ENCODE measurements around the gene UBA5. TPM values are rescaled to one million over a fixed set of nuclear protein-coding genes. Genes with fewer than 3 reads are reported as not detected.

Gene UBA5
- total RNA-seq, 2 experiments from 2014 or later, result 31.4 to 39.0 TPM

DNA sequence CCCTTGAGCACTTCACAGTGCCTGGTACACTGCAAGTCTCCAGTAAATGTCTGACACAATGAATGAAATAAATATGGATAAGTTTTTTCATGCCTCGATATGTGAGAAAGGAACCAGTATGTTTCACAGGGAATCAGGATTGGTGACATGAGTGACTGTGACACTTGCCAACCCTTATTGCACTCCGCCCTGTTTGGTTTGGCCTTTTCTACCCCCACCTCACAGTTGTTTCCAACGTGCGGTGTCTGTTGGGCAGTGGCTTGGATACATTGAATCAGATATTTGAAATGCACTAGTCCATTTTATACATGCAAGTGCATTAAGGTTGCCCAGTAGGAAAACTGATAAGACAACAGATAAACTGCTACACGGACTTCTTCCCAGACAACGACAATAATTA is 60.1 kb downstream of the UBA5 start:
- ATAC-seq (no peak), DNase-seq (no peak)
- Mint-ChIP-seq H3K36me3 (ENCODE audit: low read depth) (peaks cover 22% of the 10 kb centered on the region), H3K27ac (no peak overlapping the region), H3K9me3 (ENCODE audit: insufficient read depth) (no peaks in the 10 kb centered on the region), H3K4me3 (peak overlapping the region; percentile 90), H3K4me1 (ENCODE audit: low read depth) (peaks cover 23% of the 10 kb centered on the region), H3K27me3 (ENCODE audit: low read depth) (no peaks in the 10 kb centered on the region)
- CTCF ChIA-PET, result no interaction called here
- POLR2A ChIA-PET, result no interaction called here

DNA sequence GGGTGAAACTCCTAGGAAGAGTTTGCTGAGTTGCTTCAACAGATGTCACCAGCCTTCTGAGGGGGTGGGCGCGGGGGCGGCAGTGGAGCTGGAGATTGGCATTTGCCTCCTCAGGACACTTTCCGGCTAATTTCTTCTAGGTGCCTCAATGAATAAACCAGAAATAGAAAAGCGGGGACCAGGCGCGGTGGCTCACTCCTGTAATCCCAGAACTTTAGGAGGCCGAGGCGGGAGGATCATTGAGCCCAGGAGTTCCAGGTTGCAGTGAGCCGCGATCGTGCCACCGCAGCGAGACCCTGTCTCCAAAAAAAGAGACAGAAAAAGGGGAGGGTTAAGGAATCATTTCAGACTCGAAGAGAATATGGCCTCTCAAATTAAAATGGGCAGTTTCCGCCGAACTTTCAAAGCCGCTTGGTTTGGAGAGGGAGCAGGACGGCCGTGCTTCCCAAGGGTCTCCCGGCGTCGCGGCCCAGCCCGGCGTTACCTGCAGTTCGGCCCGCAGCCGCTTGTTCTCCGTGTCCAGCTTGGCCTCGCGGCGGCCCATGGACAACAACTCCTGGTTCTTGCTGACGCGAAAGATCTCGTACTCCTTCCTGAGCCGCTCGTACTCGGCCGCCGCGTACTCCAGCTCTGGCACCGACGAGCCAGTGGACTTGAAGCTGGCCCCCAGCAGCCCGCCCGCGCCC is 61.5 kb downstream of the UBA5 start:
- ChIA-PET POLR2A (no interaction called here), CTCF (no interaction called here)
- peaks cover 23% of the 10 kb centered on the region for H3K4me1 Mint-ChIP-seq (ENCODE audit: low read depth)
- DNase-seq (no peak), ATAC-seq (peak; percentile 37)
- peaks cover 17% of the 10 kb centered on the region for H3K36me3 Mint-ChIP-seq (ENCODE audit: low read depth)
- no peaks in the 10 kb centered on the region for H3K27me3 Mint-ChIP-seq (ENCODE audit: low read depth)
- H3K27ac Mint-ChIP-seq, result peak overlapping the region; percentile 91
- peak overlapping the region; percentile 90 for H3K4me3 Mint-ChIP-seq
- no peaks in the 10 kb centered on the region for H3K9me3 Mint-ChIP-seq (ENCODE audit: insufficient read depth)

DNA sequence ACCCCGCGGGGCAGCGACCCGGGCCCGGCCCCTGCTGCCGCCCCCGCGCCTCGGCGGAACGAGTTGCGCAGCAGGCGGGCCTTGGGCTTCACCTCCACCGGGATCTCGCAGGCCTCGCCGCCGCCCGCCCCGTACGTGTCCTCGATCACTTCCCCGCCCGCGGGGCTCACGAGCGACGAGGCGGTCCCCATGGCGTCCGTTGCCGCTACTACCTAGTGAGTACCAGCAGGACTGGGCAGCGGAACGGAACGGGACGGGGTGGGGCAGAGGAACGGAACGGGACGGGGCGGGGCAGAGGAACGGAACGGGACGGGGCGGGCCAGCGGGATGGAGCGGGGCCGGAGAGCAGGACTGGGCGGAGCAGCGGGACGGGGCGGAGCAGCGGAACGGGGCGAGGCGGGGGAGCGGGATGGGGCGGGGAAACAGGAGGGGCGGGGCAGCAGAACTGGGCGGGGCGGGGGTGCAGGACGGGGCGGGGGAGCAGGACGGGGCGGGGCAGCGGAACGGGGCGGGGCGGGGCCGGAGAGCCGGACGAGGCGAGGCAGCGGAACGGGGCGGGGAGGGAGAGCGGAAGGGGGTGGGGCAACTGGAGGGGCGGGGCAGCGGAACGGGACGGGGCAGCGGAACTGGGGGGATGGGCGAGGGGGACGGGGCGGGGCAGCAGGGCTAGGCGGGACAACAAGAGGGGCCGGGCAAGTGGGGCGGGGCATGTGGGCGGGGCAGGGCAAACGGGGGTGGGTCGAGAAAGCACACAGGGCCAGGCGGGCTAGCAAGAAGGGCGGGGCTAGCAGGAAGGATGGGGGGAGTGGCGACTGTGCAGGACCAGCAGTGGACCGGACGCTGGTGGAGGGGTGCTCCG is 62.3 kb downstream of the UBA5 start, which contains the start of gene NPHP3:
Gene NPHP3, minus strand, starts transcription at position 245 of the 859 bp plus-strand sequence. Its CDS starts 54 bp downstream, at position 191.
- H3K4me3 Mint-ChIP-seq, result peak within 1 kb of the TSS; percentile 90
- no peaks in the 10 kb centered on the region for H3K9me3 Mint-ChIP-seq (ENCODE audit: insufficient read depth)
- DNase-seq (peak; percentile 97), ATAC-seq (peak; percentile 89)
- peaks cover 23% of the 10 kb centered on the region for H3K4me1 Mint-ChIP-seq (ENCODE audit: low read depth)
- POLR2A ChIA-PET, result no interaction called here
- H3K27me3 Mint-ChIP-seq (ENCODE audit: low read depth), result no peaks in the 10 kb centered on the region
- peak within 1 kb of the TSS; percentile 91 for H3K27ac Mint-ChIP-seq
- CTCF ChIA-PET, result interaction anchor here (1.0 to 1.2 kb wide), 2 partner anchors 63 to 701 kb away, joined by 3 to 5 read pairs; no protein-coding TSS in a partner anchor
- H3K36me3 Mint-ChIP-seq (ENCODE audit: low read depth), result peaks cover 15% of the 10 kb centered on the region

DNA sequence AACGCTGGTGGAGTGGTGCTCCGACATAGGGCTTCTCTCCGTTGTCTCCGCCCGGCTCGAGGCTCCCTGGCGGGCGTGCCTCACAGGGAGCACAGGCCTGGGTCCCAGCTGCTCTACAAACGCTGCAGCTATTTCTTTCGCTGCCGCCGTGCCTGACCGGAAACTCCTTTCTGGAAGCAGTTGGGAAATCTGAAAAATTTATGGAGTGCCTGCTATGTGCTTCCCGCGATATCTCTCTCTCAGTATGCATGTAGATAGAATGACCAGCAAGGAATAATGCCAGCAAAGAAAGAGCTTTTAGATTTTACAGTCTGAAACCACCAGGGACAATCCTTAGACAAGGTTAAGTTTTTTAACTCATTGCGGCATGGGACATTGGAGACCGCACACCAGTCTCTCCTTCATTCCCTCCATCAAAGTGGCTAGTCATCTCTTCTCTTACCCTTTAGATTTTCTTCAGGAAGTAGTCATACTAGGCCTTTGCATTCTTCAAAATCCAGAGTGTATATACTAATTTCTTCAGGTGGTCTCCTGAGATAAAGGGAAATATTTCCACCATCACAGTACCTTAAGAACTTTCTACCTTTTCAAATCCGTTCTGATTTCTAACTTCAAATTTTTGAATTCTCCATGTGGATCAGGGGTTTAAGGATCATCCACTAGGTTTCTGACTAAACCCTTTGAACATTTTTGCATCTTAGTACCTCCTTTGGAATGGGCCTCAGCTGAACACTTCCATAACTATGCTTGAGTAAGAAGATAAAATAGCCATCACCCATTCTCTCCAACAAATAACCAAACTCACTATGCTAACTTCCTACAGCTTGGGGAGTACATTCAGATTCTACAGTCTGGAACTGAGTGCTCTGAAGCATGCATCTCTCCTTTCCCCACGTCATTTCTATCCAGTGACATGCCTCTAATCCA is 63.2 kb downstream of the UBA5 start:
- H3K27me3 Mint-ChIP-seq (ENCODE audit: low read depth), result peaks cover 3% of the 10 kb centered on the region
- no peaks in the 10 kb centered on the region for H3K9me3 Mint-ChIP-seq (ENCODE audit: insufficient read depth)
- H3K4me3 Mint-ChIP-seq, result peak overlapping the region; percentile 85
- H3K27ac Mint-ChIP-seq, result peak overlapping the region; percentile 84
- peaks cover 14% of the 10 kb centered on the region for H3K36me3 Mint-ChIP-seq (ENCODE audit: low read depth)
- ChIA-PET POLR2A (interaction anchor here (0.5 to 0.6 kb wide), 2 partner anchors 700 to 848 kb away, joined by 3 to 6 read pairs; no protein-coding TSS in a partner anchor), CTCF (interaction anchor here (1.0 to 1.2 kb wide), 2 partner anchors 64 to 701 kb away, joined by 3 to 5 read pairs; no protein-coding TSS in a partner anchor)
- no peak for DNase-seq
- ATAC-seq, result no peak
- peaks cover 23% of the 10 kb centered on the region for H3K4me1 Mint-ChIP-seq (ENCODE audit: low read depth)

DNA sequence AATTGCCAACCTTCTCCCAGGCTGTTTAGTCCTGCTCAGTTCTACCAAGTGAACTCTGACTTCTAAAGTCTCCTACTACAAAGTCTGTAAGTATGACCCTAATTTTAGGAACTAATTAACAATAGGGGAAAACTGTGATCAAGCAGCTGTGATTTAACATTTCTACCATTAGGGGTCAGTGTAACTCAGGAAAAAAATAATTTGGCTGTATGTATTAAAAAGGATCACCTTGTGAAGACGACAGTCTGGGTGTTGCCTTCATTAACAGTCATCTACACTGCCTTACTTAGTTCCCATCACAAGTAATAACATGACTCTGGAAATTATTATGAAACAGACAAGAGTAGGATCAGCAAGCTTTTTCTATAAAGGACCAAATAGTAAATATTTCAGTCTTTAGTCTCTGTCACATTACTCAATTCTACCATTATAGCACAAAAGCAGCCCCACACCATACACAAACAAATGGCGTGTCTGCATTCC is 66.3 kb downstream of the UBA5 start:
- no peaks in the 10 kb centered on the region for H3K9me3 Mint-ChIP-seq (ENCODE audit: insufficient read depth)
- no peak overlapping the region for H3K4me3 Mint-ChIP-seq
- DNase-seq, result no peak
- POLR2A ChIA-PET, result no interaction called here
- H3K36me3 Mint-ChIP-seq (ENCODE audit: low read depth), result no peaks in the 10 kb centered on the region
- ATAC-seq, result no peak
- CTCF ChIA-PET, result interaction anchor here (0.6 to 5.1 kb wide), 24 partner anchors 8 to 858 kb away, joined by 3 to 38 read pairs (median 4); no protein-coding TSS in a partner anchor
- H3K27ac Mint-ChIP-seq, result no peak overlapping the region
- H3K4me1 Mint-ChIP-seq (ENCODE audit: low read depth), result peaks cover 11% of the 10 kb centered on the region
- peaks cover 18% of the 10 kb centered on the region for H3K27me3 Mint-ChIP-seq (ENCODE audit: low read depth)

Other genes with a start within 250 kb of the UBA5 start
- gene DNAJC13, start 242.8 kb upstream of the UBA5 start, total RNA-seq, result 10 to 100 TPM; 34.3 to 38.4 TPM
- gene ACKR4, start 63.1 kb upstream of the UBA5 start, total RNA-seq, result not detected
- gene ACAD11, start 520 bp upstream of the UBA5 start, total RNA-seq, result 10 to 100 TPM; 11.3 to 13.7 TPM
- 10 to 100 TPM; 15.2 to 16.9 TPM for gene NPHP3, start 62.1 kb downstream of the UBA5 start, total RNA-seq

Data from activated CD8-positive, alpha-beta T cell treated with anti-CD3 and anti-CD28 coated beads, Interleukin-2, amount 10 ng/mL, durations not matched to agents 7 days and 5 days (primary cell).